ENCODE results near the gene SORCS1.

The SORCS1 gene

DNA sequence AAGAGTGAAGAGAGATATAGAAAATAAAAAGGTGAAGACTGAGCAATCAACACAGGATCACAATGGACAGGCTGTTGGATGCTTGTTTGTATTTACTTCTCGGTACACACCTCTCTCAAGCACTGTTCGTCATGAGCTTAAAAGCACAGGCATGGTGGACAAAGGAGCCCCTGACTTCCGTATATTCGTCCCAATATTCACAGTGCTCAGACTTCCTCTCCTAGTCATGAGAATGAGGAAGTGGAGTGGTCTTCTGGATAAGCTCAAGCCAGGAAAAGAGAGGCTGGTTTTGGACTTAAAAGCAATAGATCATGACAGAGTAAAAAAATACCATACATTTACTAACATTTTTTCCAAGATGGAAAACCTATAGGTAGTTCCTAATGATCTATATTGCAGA lies 172.5 kb downstream of the SORCS1 start:
- no peak for DNase-seq (ENCODE audit: low spot score)

DNA sequence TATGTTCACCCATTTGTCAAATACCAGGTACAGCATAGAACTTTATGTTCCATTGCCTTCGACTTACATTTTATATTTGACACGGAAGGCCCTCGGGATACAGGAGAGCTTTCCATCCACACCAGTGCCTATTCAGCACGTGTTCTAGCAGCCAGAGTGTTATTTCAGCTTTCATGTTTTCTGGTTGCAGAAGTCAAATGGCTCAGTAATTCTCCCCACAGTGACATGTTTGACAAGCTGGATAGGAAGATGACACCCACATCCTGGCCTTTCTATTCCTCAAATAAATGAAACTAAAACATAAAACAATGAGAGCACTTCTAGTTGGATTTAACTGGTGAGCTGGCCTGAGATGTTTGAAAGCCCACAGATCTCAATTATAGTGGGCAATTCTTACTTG lies 173.4 kb downstream of the SORCS1 start:
- no peak for DNase-seq (ENCODE audit: low spot score)

DNA sequence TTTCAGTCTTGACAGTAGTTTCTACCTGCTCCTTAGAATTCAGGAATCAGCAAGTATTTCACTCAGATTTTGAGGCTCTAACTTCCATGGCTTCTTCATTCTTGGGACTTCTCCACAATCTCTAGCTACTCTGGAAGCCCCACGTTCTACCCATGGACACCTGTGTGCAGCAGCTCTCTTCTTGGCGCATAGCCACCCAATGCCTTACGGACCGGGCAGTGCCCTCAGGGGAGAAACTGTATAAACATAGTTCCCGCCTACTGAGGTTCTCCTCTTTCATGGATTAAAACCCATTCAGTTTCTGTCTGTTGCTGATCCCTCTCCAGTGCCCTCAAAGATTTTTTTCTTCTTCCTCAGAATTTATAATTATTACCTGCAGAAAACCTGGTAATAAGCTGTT lies 177.1 kb downstream of the SORCS1 start:
- no peak for DNase-seq (ENCODE audit: low spot score)

DNA sequence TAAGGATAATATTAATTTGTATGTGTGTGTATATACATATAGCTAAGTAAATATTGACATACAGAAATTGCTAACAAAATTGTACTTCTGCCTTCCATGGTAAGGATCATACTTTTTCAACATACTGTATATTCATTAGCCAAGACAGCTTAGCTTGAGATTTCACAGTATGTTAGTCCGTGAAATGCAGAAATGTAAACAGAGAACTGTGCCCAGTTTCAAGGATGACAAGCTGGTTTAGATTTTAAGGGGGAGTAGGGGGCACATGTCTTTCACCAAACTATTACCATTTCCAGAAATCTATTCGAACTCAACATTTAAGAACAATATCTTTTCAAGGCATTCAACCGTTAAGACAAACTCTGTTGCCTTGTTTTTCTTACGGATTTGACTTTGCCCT lies 182.2 kb downstream of the SORCS1 start:
- DNase-seq (ENCODE audit: low spot score): no peak

DNA sequence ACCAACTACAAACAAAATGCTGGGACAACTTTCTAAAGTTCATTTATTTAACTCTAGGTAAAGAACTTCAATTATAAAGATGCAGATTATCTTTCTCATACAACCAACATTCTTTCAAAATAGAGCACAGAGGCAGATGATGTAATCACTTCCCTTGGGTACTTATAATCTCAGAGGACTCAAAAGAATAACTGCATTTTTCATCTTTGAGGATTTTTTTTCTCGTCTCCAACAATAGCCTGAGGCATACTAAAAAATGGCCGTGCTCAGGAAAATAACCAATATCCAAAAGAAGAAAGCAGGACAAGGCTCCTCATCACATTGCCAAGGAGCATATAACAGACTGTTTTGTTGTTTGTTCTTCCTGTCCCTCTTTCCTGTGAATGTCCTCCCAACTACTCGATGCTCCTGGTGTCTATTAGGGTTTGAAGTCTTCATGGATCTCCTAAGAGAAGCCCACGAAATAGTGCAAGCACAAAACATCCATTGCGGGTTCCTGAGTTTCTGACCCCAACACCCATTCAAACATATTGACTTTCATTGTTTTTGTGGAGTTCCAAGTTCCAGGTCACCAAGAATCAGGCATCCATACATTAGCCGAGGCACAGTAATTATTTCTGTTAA lies 182.9 kb downstream of the SORCS1 start:
- no peak for DNase-seq (ENCODE audit: low spot score)

DNA sequence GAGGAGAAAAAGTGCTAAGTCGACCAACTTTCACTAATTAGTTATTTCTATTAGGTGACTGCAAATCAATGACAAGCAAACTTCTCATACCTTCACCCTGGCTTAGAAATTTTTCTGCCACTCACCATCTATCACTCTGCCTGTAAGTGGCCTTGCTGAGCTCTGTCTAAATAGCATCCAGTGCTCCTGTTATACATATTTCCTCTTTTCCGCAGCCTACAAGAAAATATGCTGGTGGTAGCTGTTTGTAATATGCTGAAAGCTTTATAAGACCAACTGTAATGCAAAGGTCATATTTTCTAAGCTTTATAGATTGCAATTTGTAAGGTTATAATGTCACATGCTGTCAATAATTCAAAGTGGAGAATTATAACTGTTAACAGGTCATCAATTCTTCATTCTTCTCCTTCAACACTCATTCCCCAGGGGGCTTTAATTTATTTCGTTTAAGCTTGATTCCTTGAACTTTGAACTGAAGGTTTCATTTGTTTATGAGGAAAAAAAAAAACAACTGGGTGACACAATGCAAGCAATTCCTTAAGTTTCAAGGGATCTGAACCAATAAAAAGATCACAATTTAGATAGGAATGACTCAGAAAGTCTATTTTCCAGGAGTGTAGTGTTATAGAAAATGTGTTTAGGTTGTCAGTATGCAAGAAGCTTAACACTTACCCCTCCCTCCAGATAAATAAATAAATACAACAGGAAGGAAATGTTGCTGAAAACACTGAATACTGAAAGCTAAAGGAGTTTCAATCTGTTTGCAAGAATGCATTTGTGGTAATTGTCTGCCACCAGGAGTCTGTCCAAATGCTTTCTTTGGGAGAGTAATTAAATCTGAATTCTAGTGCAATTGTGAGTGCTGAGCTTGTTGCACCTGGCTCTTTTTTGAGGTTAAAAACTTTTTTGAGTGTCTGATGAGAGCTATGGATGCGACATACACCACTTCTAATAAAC lies 183.7 kb downstream of the SORCS1 start:
- no peak for DNase-seq (ENCODE audit: low spot score)

DNA sequence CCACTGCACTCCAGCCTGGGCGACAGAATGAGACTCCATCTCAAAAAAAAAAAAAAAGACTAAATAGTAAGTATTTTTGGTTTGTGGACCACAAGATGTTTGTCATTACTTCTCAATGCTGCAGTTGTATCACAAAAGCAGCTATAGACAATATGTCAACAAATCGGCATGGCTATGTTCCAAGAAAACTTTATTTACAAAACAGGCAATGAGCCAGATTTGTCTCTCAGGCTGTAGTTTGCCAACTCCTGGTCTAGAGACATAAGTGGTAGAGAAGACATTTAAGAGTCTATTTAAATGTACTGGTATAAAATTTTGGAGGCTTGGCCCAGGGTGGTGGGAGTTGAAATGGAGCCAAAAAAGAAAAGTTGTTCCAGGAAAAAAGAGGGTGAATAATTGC lies 185.8 kb downstream of the SORCS1 start:
- no peak for DNase-seq (ENCODE audit: low spot score)

DNA sequence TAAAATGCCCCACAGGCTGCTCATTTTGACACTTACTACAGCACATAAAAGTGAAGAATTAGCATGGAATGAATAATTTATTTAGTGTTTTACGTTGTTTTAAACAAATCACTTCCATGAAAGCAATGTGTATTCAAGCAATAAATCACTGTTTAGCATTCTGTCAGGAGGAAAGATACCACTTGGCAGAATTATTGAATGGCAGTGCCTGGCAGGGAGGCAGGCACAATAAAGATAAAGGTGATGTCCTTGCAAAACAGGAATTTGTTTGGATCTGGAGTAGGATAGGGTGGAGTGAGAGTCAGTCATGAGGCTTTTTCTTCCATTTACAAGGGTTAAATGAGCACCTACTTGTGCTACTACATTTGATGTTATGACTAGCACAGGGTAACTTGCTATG lies 190.8 kb downstream of the SORCS1 start:
- no peak for DNase-seq (ENCODE audit: low spot score)

DNA sequence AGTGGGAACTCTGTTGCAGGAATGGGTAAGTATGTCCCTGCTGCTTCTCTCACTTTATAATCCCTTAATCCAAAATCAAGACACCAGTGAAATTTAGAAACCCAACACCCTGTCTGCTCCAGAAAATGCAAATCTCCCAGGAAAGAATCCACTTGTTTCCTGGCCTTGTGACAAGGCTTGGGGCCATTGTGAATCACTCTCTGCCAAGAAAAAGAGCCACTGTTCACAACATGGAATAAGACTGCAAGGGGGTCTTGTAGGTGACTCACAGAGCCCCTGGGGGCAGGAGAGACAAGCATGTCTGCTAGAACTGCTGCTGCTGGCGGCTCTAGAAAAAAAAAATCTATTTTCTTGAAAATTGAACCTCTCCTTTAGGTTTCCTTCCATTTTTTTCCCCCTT lies 191.2 kb downstream of the SORCS1 start:
- no peak for DNase-seq (ENCODE audit: low spot score)

DNA sequence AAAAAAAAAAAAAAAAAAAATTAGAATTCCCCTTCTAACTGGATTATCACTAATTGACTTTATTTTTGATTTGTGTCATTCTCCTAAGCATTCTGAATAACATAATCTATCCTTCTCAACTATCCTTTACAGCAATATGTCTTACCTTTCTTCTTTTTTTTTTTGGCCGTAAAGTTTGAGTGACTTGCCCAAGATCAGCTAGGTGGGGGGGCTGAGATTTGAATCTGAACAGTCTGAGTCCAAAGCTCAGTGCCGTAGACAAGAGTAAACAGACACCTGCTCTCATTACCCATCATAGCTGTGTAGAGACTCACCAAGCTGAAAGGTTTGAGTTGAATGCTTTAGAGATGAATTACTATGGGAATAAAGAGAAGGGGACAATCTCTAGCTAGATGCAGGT lies 192.1 kb downstream of the SORCS1 start:
- DNase-seq (ENCODE audit: low spot score): no peak

DNA sequence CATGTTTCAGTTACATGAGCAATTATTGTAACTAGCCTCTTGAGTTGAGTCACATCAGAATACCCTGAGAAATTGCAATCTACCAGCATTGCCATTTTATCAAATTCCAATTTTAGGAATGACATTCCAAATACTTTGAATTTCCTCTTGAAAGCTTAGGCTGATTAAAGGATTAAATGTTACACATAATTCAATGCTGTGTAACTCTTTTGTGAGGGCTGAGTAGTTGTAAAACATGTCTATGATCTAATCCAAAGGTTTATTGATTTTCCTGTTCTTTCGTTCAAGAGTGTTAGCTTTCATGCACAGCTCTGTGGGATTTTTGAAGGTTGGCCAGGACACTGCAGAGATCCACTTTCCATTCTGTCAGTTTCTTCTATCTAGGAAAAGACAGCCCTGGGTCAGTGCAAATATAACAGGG lies 193.1 kb downstream of the SORCS1 start:
- DNase-seq (ENCODE audit: low spot score): no peak

DNA sequence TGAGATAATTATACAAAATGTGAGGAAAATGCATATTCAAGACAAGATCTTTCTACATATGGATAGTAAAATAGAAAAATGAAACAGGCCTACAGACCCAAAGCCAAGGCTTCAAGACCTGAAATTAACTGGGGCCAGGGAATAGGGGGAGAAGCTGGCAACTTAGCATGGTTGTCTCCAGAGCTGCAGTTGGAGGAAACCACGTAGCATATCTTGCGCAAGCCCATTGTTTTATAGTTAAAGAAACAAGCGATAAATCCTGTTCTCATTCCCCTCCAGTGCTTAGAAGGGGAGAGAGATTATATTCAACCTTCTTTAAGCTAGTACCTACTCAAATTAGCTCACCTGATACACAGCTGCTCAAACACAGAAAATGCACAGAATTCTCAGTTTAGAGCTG lies 197.1 kb downstream of the SORCS1 start:
- DNase-seq (ENCODE audit: low spot score): no peak

DNA sequence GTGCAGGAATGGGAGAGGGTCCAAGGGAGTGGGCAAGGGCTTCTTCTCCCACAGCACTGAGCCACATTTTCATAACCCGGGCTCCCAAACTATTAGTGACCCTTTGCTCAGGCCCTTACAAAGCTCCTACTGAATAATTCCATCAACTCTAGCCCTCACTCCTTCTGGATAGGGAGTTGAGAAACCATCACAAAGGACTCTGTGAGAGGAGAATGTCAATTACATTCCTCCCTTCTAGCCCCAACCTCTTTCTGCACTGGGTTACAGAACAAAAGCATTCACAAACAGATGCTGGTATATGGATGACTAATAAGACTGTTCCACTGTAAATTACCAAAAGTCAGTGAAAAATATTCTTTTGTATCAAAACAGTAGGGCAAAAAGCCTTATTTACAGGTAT lies 203.7 kb downstream of the SORCS1 start:
- DNase-seq (ENCODE audit: low spot score): no peak

DNA sequence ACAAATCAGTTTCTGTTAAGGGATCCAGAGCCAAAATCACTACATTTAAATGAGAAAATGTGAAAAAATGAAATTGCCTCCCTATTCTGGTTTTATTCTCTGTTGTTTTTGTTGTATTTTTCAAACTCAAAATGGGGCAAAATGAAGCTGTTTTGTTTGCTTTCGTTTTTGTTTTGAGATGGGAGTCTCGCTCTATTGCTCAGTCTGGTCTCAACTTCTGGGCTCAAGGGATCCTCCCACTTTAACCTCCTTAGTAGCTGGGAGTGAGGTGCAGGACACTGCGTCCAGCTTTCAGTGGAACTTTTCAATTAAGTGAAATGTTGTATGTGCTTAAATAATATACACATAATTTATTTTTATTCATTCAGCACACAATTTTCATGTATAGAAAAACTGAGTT lies 205.0 kb downstream of the SORCS1 start:
- no peak for DNase-seq (ENCODE audit: low spot score)

DNA sequence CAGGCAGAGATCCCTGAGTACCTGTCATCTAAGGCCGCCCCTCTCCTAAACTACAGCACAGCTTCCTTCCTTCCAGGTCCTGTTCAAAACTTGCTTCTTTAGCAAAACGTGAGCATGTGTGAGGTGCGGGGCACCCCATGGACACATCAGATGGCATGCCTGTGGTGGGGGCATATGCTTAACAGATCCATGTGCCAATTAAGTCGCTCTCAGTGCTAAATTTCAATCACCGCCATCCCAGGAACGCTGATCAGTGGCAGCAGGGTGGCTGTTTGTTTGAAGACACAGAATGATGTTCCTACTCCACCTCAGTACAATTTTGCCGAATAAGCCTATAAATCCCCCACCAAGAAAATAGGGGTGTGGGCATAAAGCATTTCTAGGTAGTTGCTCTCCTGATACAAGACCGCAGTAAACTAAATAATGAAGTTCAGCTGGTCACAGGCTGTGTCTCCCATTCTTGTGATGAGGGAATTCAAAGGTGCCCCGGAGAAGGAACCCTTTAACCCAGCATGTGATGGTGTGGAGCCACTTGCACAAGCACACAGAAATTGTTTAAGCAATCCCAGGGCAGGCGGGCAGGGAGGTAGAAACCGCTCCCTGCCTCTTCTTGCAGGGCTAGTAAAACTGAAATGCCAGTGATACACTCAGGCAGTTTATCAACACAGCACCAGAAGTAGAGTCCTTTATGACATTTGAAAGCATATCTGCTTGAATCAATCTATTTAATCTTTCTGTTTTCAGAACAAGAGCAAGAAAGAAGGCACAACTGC lies 205.7 kb downstream of the SORCS1 start:
- no peak for DNase-seq (ENCODE audit: low spot score)

DNA sequence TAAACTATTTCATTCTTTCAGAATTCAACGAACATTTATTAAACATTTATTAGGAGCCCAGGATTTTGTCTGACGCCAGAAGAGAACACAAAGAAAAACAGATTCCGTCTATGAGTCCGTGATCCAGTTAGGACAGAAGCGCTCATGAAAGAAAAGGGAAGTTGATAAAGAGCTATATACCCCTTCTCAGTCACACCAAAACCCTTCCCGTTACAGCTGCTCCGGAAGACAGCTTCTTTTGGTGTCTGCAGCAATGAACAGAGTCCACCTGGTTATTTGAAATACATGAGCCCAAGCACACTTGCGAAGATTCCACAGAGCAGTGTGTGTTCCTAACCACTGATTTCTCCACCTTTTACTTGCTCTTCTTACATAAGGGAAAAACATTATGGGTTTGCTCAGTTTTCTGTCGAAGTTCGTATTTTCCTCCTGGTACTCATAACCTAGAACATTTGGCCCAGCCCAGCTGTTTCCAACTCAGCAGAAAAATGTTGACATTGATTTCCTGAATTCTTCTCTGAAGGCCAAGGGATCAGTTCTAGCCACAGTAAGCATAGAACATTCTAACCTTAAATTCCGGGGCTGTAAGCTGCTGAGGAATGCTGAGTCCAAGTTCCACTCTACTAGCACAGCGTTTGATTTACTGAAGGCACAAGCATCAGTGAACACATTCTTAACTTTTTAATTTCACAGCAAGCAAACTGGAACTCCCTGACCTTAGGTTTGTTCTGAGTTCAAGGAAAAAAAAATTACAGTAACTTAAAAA lies 206.5 kb downstream of the SORCS1 start:
- DNase-seq (ENCODE audit: low spot score): no peak

DNA sequence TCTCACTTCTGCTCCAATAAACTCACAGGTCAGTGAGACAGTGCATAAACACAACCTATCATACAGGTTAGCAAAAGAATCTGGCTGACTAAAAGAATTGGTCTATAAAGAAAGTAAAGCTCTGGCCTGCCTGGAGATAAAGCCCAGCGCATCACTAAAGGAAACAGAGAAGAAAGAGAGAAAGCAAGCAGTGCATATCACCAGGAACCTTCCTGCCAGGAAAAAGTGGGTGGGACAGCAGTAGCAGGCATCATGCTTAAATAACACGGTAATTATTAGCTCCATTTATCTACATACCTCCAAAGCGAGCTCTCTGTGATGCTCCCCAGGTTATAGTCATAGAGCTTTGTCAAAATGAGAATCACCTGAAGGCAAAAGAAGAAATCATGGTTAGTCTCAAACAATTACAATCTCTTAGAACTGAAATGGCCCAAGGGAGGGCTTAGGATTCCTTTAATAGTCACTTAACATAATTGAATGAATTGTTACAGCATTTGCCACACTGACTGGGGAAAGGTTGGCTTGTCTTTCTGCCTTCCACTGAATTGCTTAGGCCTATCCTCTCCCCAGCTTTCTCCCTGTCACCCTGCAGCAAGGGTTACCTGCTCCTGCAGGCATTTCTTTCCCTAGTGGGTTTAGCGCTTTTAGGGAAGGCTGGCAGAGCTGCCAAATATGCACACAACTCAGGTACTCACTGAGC lies 208.1 kb downstream of the SORCS1 start:
- no peak for DNase-seq (ENCODE audit: low spot score)

DNA sequence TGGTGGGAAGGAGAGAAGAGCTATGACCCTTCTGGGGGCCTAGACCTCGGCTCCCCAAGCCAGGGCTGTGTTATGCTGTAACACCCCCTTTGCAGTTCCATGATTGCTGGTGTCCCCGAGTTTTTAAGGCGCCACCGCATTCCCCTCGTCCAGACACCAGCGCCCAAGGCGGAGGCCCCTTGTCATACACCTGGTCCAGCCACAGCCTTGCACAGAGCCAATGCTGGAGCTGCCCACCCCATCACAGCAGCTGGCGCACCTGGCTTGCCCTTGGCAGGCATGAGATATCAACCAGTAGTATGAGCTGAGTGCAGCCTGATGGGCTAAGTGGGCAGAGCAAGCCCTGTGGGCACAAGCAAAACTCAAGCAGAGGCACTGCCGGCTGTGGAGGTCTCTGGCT lies 209.4 kb downstream of the SORCS1 start:
- no peak for DNase-seq (ENCODE audit: low spot score)

DNA sequence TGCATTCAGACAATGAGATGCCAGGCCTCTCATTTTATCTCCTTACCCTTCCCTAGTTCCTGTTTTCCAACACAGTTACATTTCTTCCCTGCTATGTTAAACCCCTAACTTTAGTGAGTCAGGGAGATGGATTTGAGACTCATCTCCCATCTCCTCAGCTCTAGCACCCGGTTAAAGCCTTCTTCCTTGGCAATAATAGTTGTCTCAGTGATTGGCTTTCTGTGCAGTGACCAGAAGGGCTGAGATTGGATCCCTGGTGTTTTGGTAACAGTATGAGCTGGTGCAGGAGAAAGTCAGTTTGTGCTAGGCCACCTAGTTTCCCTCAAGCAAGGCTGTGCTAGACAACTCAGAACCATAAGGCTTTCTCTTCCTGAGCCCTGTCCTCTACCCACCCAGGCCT lies 212.5 kb downstream of the SORCS1 start:
- DNase-seq (ENCODE audit: low spot score): no peak

DNA sequence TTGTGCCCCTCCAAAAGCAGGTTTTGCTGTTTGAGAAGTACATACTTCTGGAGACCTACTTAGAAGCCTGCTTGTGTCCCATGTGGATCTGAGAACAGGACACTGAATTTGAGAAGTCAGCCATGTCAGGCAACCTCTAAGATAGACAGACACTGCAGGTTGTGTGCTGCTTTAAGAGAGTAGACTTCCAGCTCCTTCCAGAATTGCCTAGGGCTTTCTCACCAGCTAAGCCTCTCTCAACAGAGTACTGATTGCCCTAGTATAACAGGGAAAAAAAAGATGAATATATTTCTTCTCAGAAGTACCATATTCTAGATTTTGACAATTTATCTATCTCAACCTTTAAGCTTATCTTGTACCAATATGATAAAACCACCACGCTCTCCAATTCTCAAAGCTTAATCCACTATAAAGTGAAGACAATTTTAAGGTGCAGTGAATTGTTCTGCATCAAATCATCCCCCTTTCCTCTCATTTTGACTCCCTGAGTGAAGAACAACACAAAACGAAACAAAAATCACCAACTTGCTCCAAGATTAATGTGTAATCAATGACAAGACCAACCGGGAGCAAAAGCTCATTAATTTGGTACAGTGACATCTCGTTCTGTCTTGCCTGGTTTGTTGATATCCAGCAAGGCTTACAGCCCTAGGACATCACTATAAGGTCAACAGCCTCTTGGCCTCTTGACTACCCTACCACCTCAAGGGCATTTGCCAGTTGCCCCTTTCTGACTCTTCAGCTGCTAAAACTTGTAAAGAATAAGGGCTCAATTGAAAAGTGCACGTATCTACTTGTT lies 214.6 kb downstream of the SORCS1 start:
- DNase-seq (ENCODE audit: low spot score): no peak

DNA sequence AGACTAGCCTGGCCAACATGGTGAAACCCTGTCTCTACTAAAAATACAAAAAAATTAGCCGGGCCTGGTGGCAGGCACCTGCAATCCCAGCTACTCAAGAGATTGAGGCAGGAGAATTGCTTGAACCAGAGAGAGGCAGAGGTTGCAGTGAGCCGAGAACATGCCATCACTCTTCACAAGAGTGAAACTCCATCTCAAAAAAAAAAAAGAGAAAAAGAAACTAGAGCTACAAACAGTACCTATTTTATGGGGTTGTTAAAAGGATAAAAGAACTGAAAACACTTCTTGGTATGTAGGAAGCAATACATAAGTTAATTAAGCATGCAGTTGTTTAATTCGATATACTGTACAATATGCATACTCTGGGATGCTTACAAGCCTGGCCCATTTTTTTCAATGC lies 216.9 kb downstream of the SORCS1 start:
- no peak for DNase-seq (ENCODE audit: low spot score)

Data from AG20443 (cell line).